BLaER1 (cell line): ENCODE results near the gene SLX4IP.

Source experiments
- H3K27ac ChIP-seq: shearing (Covaris generic); formaldehyde crosslinking; 2 replicates; pipeline ENCODE4 v1.8.1; 2022
- H3K27me3 ChIP-seq: shearing (Covaris generic); formaldehyde crosslinking; 2 replicates; pipeline ENCODE4 v1.8.1; 2022
- H3K36me3 ChIP-seq: shearing (Covaris generic); formaldehyde crosslinking; 2 replicates; pipeline ENCODE4 v1.8.1; 2022
- H3K4me1 ChIP-seq: shearing (Covaris generic); formaldehyde crosslinking; 2 replicates; pipeline ENCODE4 v1.8.1; 2022
- H3K4me2 ChIP-seq: shearing (Covaris generic); formaldehyde crosslinking; 2 replicates; pipeline ENCODE4 v1.8.1; 2022
- H3K4me3 ChIP-seq: shearing (Covaris generic); formaldehyde crosslinking; 2 replicates; pipeline ENCODE4 v1.8.1; 2022
- H3K9ac ChIP-seq: shearing (Covaris generic); formaldehyde crosslinking; 2 replicates; pipeline ENCODE4 v1.8.1; 2022
- H3K9me3 ChIP-seq: shearing (Covaris generic); formaldehyde crosslinking; 2 replicates; pipeline ENCODE4 v1.8.1; 2022
- H4K20me1 ChIP-seq: shearing (Covaris generic); formaldehyde crosslinking; 2 replicates; pipeline ENCODE4 v1.8.1; 2022
- Cebpa-rat ChIP-seq: shearing (Covaris generic); IDR thresholded peaks from 2 replicates; pipeline ENCODE4 v1.8.1; 2022

SLX4IP gene

GRCh38 chr20:10659651-10660601 is 224.8 kb downstream of the SLX4IP start:
- no peak for TF ChIP-seq Cebpa-rat
- Histone ChIP-seq H3K4me1 (no peaks in the 10 kb centered on the region), H3K4me2 (no peak overlapping the region), H3K27me3 (no peaks in the 10 kb centered on the region), H3K9ac (no peak overlapping the region), H3K4me3 (no peak overlapping the region), H3K9me3 (no peaks in the 10 kb centered on the region), H4K20me1 (no peaks in the 10 kb centered on the region), H3K27ac (no peak overlapping the region), H3K36me3 (no peaks in the 10 kb centered on the region)

- Histone ChIP-seq H3K27ac (no peak overlapping the region), H3K4me1 (no peaks in the 10 kb centered on the region), H3K4me3 (no peak overlapping the region), H3K9me3 (no peaks in the 10 kb centered on the region), H3K27me3 (no peaks in the 10 kb centered on the region), H3K36me3 (no peaks in the 10 kb centered on the region), H3K9ac (no peak overlapping the region), H4K20me1 (no peaks in the 10 kb centered on the region), H3K4me2 (no peak overlapping the region)
- no peak for TF ChIP-seq Cebpa-rat
Measured at GRCh38 chr20:10660661-10661060, 225.6 kb downstream of the SLX4IP start.

GRCh38 chr20:10661261-10661660 is 226.2 kb downstream of the SLX4IP start:
- TF ChIP-seq Cebpa-rat: no peak
- H3K9me3 ChIP-seq: no peaks in the 10 kb centered on the region

GRCh38 chr20:10662151-10662550 is 227.0 kb downstream of the SLX4IP start:
- Histone ChIP-seq H4K20me1 (no peaks in the 10 kb centered on the region), H3K9ac (no peak overlapping the region), H3K36me3 (no peaks in the 10 kb centered on the region), H3K4me1 (no peaks in the 10 kb centered on the region), H3K4me2 (no peak overlapping the region), H3K27ac (no peak overlapping the region), H3K4me3 (no peak overlapping the region), H3K27me3 (no peaks in the 10 kb centered on the region), H3K9me3 (no peaks in the 10 kb centered on the region)
- no peak for TF ChIP-seq Cebpa-rat

More at GRCh38 chr20:10661261-10661660, 226.2 kb downstream of the SLX4IP start:
- H4K20me1 ChIP-seq: no peaks in the 10 kb centered on the region
- H3K36me3 ChIP-seq: no peaks in the 10 kb centered on the region
- H3K27me3 ChIP-seq: no peaks in the 10 kb centered on the region
- no peak overlapping the region for H3K4me3 ChIP-seq
- H3K4me1 ChIP-seq: no peaks in the 10 kb centered on the region
- H3K9ac ChIP-seq: no peak overlapping the region
- no peak overlapping the region for H3K27ac ChIP-seq
- no peak overlapping the region for H3K4me2 ChIP-seq

- Histone ChIP-seq H4K20me1 (no peaks in the 10 kb centered on the region), H3K4me2 (no peak overlapping the region), H3K27me3 (no peaks in the 10 kb centered on the region), H3K9me3 (no peaks in the 10 kb centered on the region), H3K4me1 (peaks cover 6% of the 10 kb centered on the region; the same call in 1 of the 2 replicates), H3K36me3 (no peaks in the 10 kb centered on the region), H3K9ac (no peak overlapping the region), H3K27ac (no peak overlapping the region), H3K4me3 (no peak overlapping the region)
- TF ChIP-seq Cebpa-rat: no peak
Measured at GRCh38 chr20:10662661-10663458, 227.8 kb downstream of the SLX4IP start.

GRCh38 chr20:10663756-10664155 is 228.7 kb downstream of the SLX4IP start:
- Histone ChIP-seq H3K9ac (no peak overlapping the region), H3K4me3 (no peak overlapping the region), H3K27ac (no peak overlapping the region), H3K36me3 (no peaks in the 10 kb centered on the region), H3K27me3 (no peaks in the 10 kb centered on the region), H3K9me3 (no peaks in the 10 kb centered on the region), H3K4me1 (peaks cover 15% of the 10 kb centered on the region), H3K4me2 (no peak overlapping the region), H4K20me1 (no peaks in the 10 kb centered on the region)
- no peak for TF ChIP-seq Cebpa-rat

- no peak overlapping the region for H3K9ac ChIP-seq
- TF ChIP-seq Cebpa-rat: no peak
- no peak overlapping the region for H3K4me2 ChIP-seq
- H3K4me1 ChIP-seq: peaks cover 28% of the 10 kb centered on the region
- H3K9me3 ChIP-seq: no peaks in the 10 kb centered on the region
- H3K4me3 ChIP-seq: no peak overlapping the region
- no peaks in the 10 kb centered on the region for H3K36me3 ChIP-seq
- no peaks in the 10 kb centered on the region for H3K27me3 ChIP-seq
- peaks cover 4% of the 10 kb centered on the region; the same call in 1 of the 2 replicates for H4K20me1 ChIP-seq
- H3K27ac ChIP-seq: no peak overlapping the region
Measured at GRCh38 chr20:10665027-10665561, 230.0 kb downstream of the SLX4IP start.

- no peaks in the 10 kb centered on the region for H3K36me3 ChIP-seq
- H3K27ac ChIP-seq: no peak overlapping the region
- peaks cover 35% of the 10 kb centered on the region for H3K4me1 ChIP-seq
- H3K4me2 ChIP-seq: no peak overlapping the region
- H3K9me3 ChIP-seq: no peaks in the 10 kb centered on the region
- TF ChIP-seq Cebpa-rat: no peak
- H3K27me3 ChIP-seq: 0 out of 2 replicates have a peak, but pooled peaks cover under 1% of the 10 kb centered on the region
- peaks cover 6% of the 10 kb centered on the region for H4K20me1 ChIP-seq
- no peak overlapping the region for H3K9ac ChIP-seq
- no peak overlapping the region for H3K4me3 ChIP-seq
Measured at GRCh38 chr20:10665791-10666190, 230.7 kb downstream of the SLX4IP start.

- TF ChIP-seq Cebpa-rat: no peak
- Histone ChIP-seq H3K27ac (no peak overlapping the region), H3K4me1 (peaks cover 42% of the 10 kb centered on the region)
Measured at GRCh38 chr20:10666221-10667076, 231.3 kb downstream of the SLX4IP start.

More at GRCh38 chr20:10666221-10667076, 231.3 kb downstream of the SLX4IP start:
- Histone ChIP-seq H3K9ac (no peak overlapping the region), H4K20me1 (peaks cover 12% of the 10 kb centered on the region), H3K36me3 (no peaks in the 10 kb centered on the region), H3K27me3 (peaks cover 7% of the 10 kb centered on the region), H3K4me2 (no peak overlapping the region), H3K9me3 (no peaks in the 10 kb centered on the region), H3K4me3 (no peak overlapping the region)
